H1 (cell line): Measurements from ENCODE around the gene PPP1R13B. TPM values are rescaled to one million over a fixed set of nuclear protein-coding genes. Genes with fewer than 3 reads are reported as not detected.

Source experiments
- CTCF ChIA-PET: fragments of 300-600 bp; sonication (Branson Sonifier 250); formaldehyde crosslinking; loops from one replicate; lab custom pipeline; 2021; ENCODE audit not compliant: partially characterized antibody; lab: Charles Lee
- POLR2A ChIA-PET: fragments of 300-600 bp; sonication (Branson Sonifier 250); formaldehyde crosslinking; loops from one replicate; lab custom pipeline; 2021; ENCODE audit warnings: inconsistent platforms; ENCODE audit not compliant: partially characterized antibody; lab: Charles Lee
- DNase-seq, 2 experiments: peaks; one replicate each; pipeline versions ENCODE4 v3.0.0 to v3.0.0-alpha.2; 2010 to 2022; ENCODE audit warnings: low spot score in 2 of 2, low read depth in 1 of 2, mixed read lengths in 1 of 2
- FAIRE-seq: peaks from 2 replicates; lab custom pipeline; 2011; peaks lifted over from hg19 to GRCh38; lab: Jason Lieb, UNC
- H2AFZ ChIP-seq: 2 replicates; pipeline ENCODE4 v1.8.1; 2012; ENCODE audit warnings: low read length, inconsistent platforms
- H2AK5ac ChIP-seq: 2 replicates; pipeline ENCODE4 v1.6.1; 2013; ENCODE audit warnings: low read depth, low read length
- H2BK120ac ChIP-seq: replicated peaks from 2 replicates; pipeline ENCODE3; 2013; ENCODE audit warnings: low read depth, low read length, inconsistent platforms
- H2BK12ac ChIP-seq: 2 replicates; pipeline ENCODE4 v1.6.1; 2013; ENCODE audit warnings: low read depth, low read length
- H2BK15ac ChIP-seq: 2 replicates; pipeline ENCODE4 v1.6.1; 2013; ENCODE audit warnings: low read length
- H2BK20ac ChIP-seq: 2 replicates; pipeline ENCODE4 v1.6.1; 2013; ENCODE audit warnings: low read length
- H2BK5ac ChIP-seq: 2 replicates; pipeline ENCODE4 v1.6.1; 2013; ENCODE audit warnings: low read depth, low read length
- H3K14ac ChIP-seq: 2 replicates; pipeline ENCODE4 v1.6.1; 2013; ENCODE audit warnings: inconsistent platforms; ENCODE audit not compliant: insufficient read length
- H3K18ac ChIP-seq: 2 replicates; pipeline ENCODE4 v1.6.1; 2013; ENCODE audit warnings: low read length; ENCODE audit errors: extremely low read depth
- H3K23ac ChIP-seq: 2 replicates; pipeline ENCODE4 v1.6.1; 2013; ENCODE audit warnings: inconsistent platforms; ENCODE audit not compliant: insufficient read length
- H3K23me2 ChIP-seq: 2 replicates; pipeline ENCODE4 v1.6.1; 2013; ENCODE audit warnings: low read depth, low read length
- H3K27ac ChIP-seq: 2 replicates; pipeline ENCODE4 v1.6.1; 2011; ENCODE audit warnings: low read depth, low read length, inconsistent platforms
- H3K27me3 ChIP-seq, 4 experiments: replicated peaks in 1 of 4; 1 replicate in 1 of 4; 2 replicates in 3 of 4; pipeline versions ENCODE4 v1.6.1 to v1.8.1; 2011 to 2013; ENCODE audit warnings: low read length in 3 of 4, mild to moderate bottlenecking in 3 of 4, inconsistent platforms in 2 of 4, mixed read lengths in 2 of 4, moderate library complexity in 1 of 4; ENCODE audit not compliant: control insufficient read depth in 3 of 4, insufficient read depth in 3 of 4; ENCODE audit errors: extremely low read depth in 1 of 4
- H3K36me3 ChIP-seq, 4 experiments: 2 replicates each; pipeline versions ENCODE4 v1.6.1 to v1.8.1; 2011 to 2013; ENCODE audit warnings: mild to moderate bottlenecking in 4 of 4, low read length in 3 of 4, moderate library complexity in 2 of 4, control low read depth in 1 of 4, inconsistent platforms in 1 of 4; ENCODE audit not compliant: insufficient read depth in 4 of 4, control insufficient read depth in 2 of 4
- H3K4ac ChIP-seq: replicated peaks from 2 replicates; pipeline ENCODE3; 2013; ENCODE audit warnings: low read length, low read depth, mixed read lengths, inconsistent platforms; ENCODE audit not compliant: insufficient read length
- H3K4me1 ChIP-seq, 4 experiments: replicated peaks in 1 of 4; 1 replicate in 1 of 4; 2 replicates in 3 of 4; pipeline versions ENCODE4 v1.6.1 to v1.8.1; 2011 to 2013; ENCODE audit warnings: low read length in 3 of 4, inconsistent platforms in 2 of 4, mixed read lengths in 1 of 4; ENCODE audit not compliant: insufficient read depth in 4 of 4, control insufficient read depth in 3 of 4
- H3K4me2 ChIP-seq, 2 experiments: 2 replicates each; pipeline versions ENCODE4 v1.6.1 to v1.8.1; 2011 to 2013; ENCODE audit warnings: low read depth in 2 of 2, low read length in 2 of 2, control low read depth in 1 of 2, inconsistent platforms in 1 of 2, mild to moderate bottlenecking in 1 of 2; ENCODE audit not compliant: insufficient read depth in 1 of 2
- H3K4me3 ChIP-seq, 4 experiments: fragments of 200-600, 300-600 bp in 1 of 4; sonication (generic), shearing (Covaris generic), sonication (Bioruptor Twin) in 1 of 4; 2 replicates each; pipeline versions ENCODE4 v1.5.1 to v1.8.1; 2011 to 2016; ENCODE audit warnings: low read length in 4 of 4, low read depth in 3 of 4, control low read depth in 2 of 4, inconsistent platforms in 2 of 4, mild to moderate bottlenecking in 2 of 4, mixed read lengths in 1 of 4, moderate library complexity in 1 of 4; ENCODE audit not compliant: insufficient read depth in 2 of 4; ENCODE audit errors: extremely low read depth in 1 of 4
- H3K56ac ChIP-seq: replicated peaks from 2 replicates; pipeline ENCODE3; 2013; ENCODE audit warnings: low read depth, mild to moderate bottlenecking, mixed read lengths, low read length, inconsistent platforms; ENCODE audit not compliant: insufficient read length
- H3K79me1 ChIP-seq: 2 replicates; pipeline ENCODE4 v1.6.1; 2013; ENCODE audit warnings: low read depth, low read length, control low read depth
- H3K79me2 ChIP-seq, 2 experiments: 2 replicates each; pipeline versions ENCODE4 v1.6.1 to v1.8.1; 2012 to 2013; ENCODE audit warnings: low read length in 2 of 2, mild to moderate bottlenecking in 2 of 2, inconsistent platforms in 1 of 2; ENCODE audit not compliant: insufficient read depth in 2 of 2, control insufficient read depth in 1 of 2
- H3K9ac ChIP-seq, 4 experiments: replicated peaks in 1 of 4; 1 replicate in 1 of 4; 2 replicates in 3 of 4; pipeline versions ENCODE4 v1.6.1 to v1.8.1; 2011 to 2013; ENCODE audit warnings: low read depth in 3 of 4, low read length in 3 of 4, control low read depth in 2 of 4, mild to moderate bottlenecking in 2 of 4, moderate library complexity in 2 of 4, inconsistent platforms in 1 of 4; ENCODE audit errors: extremely low read depth in 1 of 4
- H3K9me3 ChIP-seq, 2 experiments: 2 replicates each; pipeline versions ENCODE4 v1.6.1 to v1.8.1; 2012 to 2013; ENCODE audit warnings: mild to moderate bottlenecking in 2 of 2, moderate library complexity in 2 of 2, control low read depth in 1 of 2, inconsistent platforms in 1 of 2, low read depth in 1 of 2, low read length in 1 of 2, mixed read lengths in 1 of 2; ENCODE audit not compliant: insufficient read depth in 2 of 2
- H4K20me1 ChIP-seq, 2 experiments: replicated peaks in 1 of 2; 2 replicates each; pipeline versions ENCODE3 to v1.8.1; 2011 to 2013; ENCODE audit warnings: inconsistent platforms in 2 of 2, low read length in 2 of 2, mild to moderate bottlenecking in 1 of 2; ENCODE audit not compliant: insufficient read depth in 2 of 2, control insufficient read depth in 1 of 2
- H4K5ac ChIP-seq: 2 replicates; pipeline ENCODE4 v1.6.1; 2013; ENCODE audit warnings: low read length, low read depth, mixed read lengths, inconsistent platforms; ENCODE audit not compliant: insufficient read length
- H4K8ac ChIP-seq: 2 replicates; pipeline ENCODE4 v1.8.0; 2013; ENCODE audit warnings: mild to moderate bottlenecking, moderate library complexity, low read length, inconsistent platforms; ENCODE audit not compliant: insufficient read depth; ENCODE audit errors: extremely low read depth
- H4K91ac ChIP-seq: replicated peaks from 2 replicates; pipeline ENCODE3; 2013; ENCODE audit warnings: low read length, mixed read lengths, inconsistent platforms; ENCODE audit not compliant: insufficient read length
- CTCF ChIP-seq, 3 experiments: IDR thresholded peaks; 1 replicate in 2 of 3; 2 replicates in 1 of 3; pipeline versions ENCODE4 v1.5.1 to v1.6.1; 2011; ENCODE audit warnings: low read length in 3 of 3, mild to moderate bottlenecking in 3 of 3, inconsistent platforms in 2 of 3, low read depth in 1 of 3, moderate library complexity in 1 of 3; ENCODE audit not compliant: insufficient read depth in 1 of 3; ENCODE audit errors: control extremely low read depth in 1 of 3
- EZH2 ChIP-seq: fragments of 200-600 bp; sonication (generic); IDR thresholded peaks from 2 replicates; pipeline ENCODE4 v1.7.1; 2012; ENCODE audit warnings: low read depth, mild to moderate bottlenecking, moderate library complexity, low read length, inconsistent platforms; ENCODE audit not compliant: severe bottlenecking
- HDAC6 ChIP-seq: IDR thresholded peaks from one replicate; pipeline ENCODE4 v1.7.1; 2012; ENCODE audit warnings: low read depth, mild to moderate bottlenecking, inconsistent platforms, low read length, moderate library complexity
- SAP30 ChIP-seq: fragments of 300-600 bp; sonication (generic); IDR thresholded peaks from 2 replicates; pipeline ENCODE4 v1.7.1; 2012; ENCODE audit warnings: low read length, moderate library complexity, mild to moderate bottlenecking, inconsistent platforms; ENCODE audit not compliant: insufficient read depth, insufficient replicate concordance
- SIN3A ChIP-seq, 2 experiments: IDR thresholded peaks in 1 of 2; conservative IDR thresholded peaks in 1 of 2; 2 replicates each; pipeline ENCODE4 v1.6.1; 2011 to 2012; ENCODE audit warnings: low read length in 2 of 2, improper control_type of control experiment in 1 of 2, low read depth in 1 of 2, mild to moderate bottlenecking in 1 of 2
- USF2 ChIP-seq: IDR thresholded peaks from 2 replicates; pipeline ENCODE4 v1.6.1; 2011; ENCODE audit warnings: low read length, improper control_type of control experiment
- WGBS, 2 experiments: shearing (Covaris generic) in 1 of 2; methylation state at CpG; one replicate each; pipeline versions ENCODE4 v1.1.6 to v1.1.7; 2013 to 2015; ENCODE audit warnings: low lambda C conversion rate in 2 of 2, mixed read lengths in 2 of 2, inconsistent platforms in 1 of 2, low coverage in 1 of 2, missing lambda C conversion rate in 1 of 2; ENCODE audit not compliant: insufficient replicate concordance in 2 of 2, insufficient coverage in 1 of 2, insufficient read length in 1 of 2; ENCODE audit errors: extremely low coverage in 1 of 2, missing lambda C conversion rate in 1 of 2; 5-methylcytosine and 5-hydroxymethylcytosine counted together
- polyA plus RNA-seq, 7 experiments: library from polyadenylated mRNA; depleted of rRNA in 3 of 7; stranded (reverse) in 5 of 7; unstranded in 2 of 7; fragments of >200 nt in 5 of 7; fragments of 200-250 nt in 2 of 7; gene quantifications; 1 replicate in 5 of 7; 2 replicates in 1 of 7; 4 replicates in 1 of 7; pipeline versions ENCODE4 v1.2.1 to v1.2.3, GENCODE V29; 2011 to 2013; ENCODE audit warnings: missing spikeins in 2 of 7, mixed read lengths in 2 of 7
- total RNA-seq: library from RNA; stranded (reverse); fragmentation: NEBNext Ultra II Directional; extraction: Animal tissue kit (Norgen Biotek cat#: 25700); gene quantifications from 2 replicates; pipeline ENCODE4 v1.2.1, GENCODE V29; 2021

Gene PPP1R13B
- total and polyA plus RNA-seq, 2 of the 8 experiments (the other 6 are each of a cell fraction or from before 2014, with no cell fraction given), result 2.6 to 8.9 TPM

- POLR2A ChIA-PET, result interaction anchor here (0.8 to 8.8 kb wide), 6 partner anchors 11 to 129 kb away, joined by 3 to 74 read pairs (median 4); partner anchors contain the start of genes KLC1, XRCC3 and ZFYVE21
- peaks cover 2 to 29% of the 10 kb centered on the region in 2 experiments for H4K20me1 ChIP-seq
- TF ChIP-seq HDAC6 (no peak), USF2 (no peak), SIN3A (conservative IDR thresholded peaks at IDR 0.05 in 1 of 2, IDR thresholded peaks at IDR 0.05 in 1 of 2; ENCODE audit: low read depth in 1 of 2, low read length in 2 of 2) (no peak), CTCF (IDR thresholded peaks at IDR 0.05; ENCODE audit: control extremely low read depth in 1 of 3, insufficient read depth in 1 of 3, low read depth in 1 of 3, low read length in 3 of 3) (no peak), EZH2 (no peak), SAP30 (no peak)
Observed at GRCh38 chr14:103692871-103693270, 154.5 kb downstream of the PPP1R13B start.

More at GRCh38 chr14:103692871-103693270, 154.5 kb downstream of the PPP1R13B start:
- Histone ChIP-seq H2BK5ac (no peak overlapping the region), H3K23me2 (no peaks in the 10 kb centered on the region), H2AK5ac (no peak overlapping the region), H3K79me2 (peaks cover 0 to 3% of the 10 kb centered on the region in 2 experiments; a peak in 1 of 4 replicates), H2BK120ac (no peak overlapping the region), H3K23ac (no peak overlapping the region), H3K56ac (no peak overlapping the region), H4K91ac (no peak overlapping the region), H3K9me3 (no peaks in the 10 kb centered on the region), H2BK15ac (no peak overlapping the region), H3K4me1 (peaks cover 0 to 3% (median under 1%) of the 10 kb centered on the region in 4 experiments; a peak in 3 of 7 replicates), H3K4ac (no peak overlapping the region), H3K14ac (no peak overlapping the region), H3K27me3 (no peaks in the 10 kb centered on the region), H3K4me2 (no peak overlapping the region), H3K79me1 (peaks cover 10% of the 10 kb centered on the region), H4K5ac (no peak overlapping the region), H3K18ac (no peak overlapping the region), H3K9ac (no peak overlapping the region), H3K36me3 (peaks cover 7 to 34% (median 12%) of the 10 kb centered on the region in 4 experiments; a peak in 6 of 8 replicates), H2AFZ (no peak overlapping the region), H4K8ac (no peak overlapping the region), H3K4me3 (no peak overlapping the region), H2BK12ac (no peak overlapping the region), H3K27ac (no peak overlapping the region), H2BK20ac (no peak overlapping the region)
- DNase-seq (no peak), FAIRE-seq (no peak)
- 92% methylated on average over 12 of the region's 12 CpGs; no CpG with 5 or more reads in 1 of the 2 experiments for WGBS, 2 experiments
- CTCF ChIA-PET, result interaction anchor here (1.4 kb wide), 1 partner anchor 13 kb away, joined by 5 read pairs; no protein-coding TSS in a partner anchor
